HG02840 (cell line): ENCODE data around the gene BMPR1A.
"Not testable (repeated sequence)": the region's sequence is repeated elsewhere in the genome, so short reads cannot be mapped to it uniquely, and the experiment has no call there.

Source experiments
- ATAC-seq: cut with Tn5 transposase; IDR thresholded peaks from one replicate; pipeline ENCODE4 v1.9.1; 2021; ENCODE audit warnings: mild to moderate bottlenecking, moderate library complexity, moderate number of reproducible peaks; ENCODE audit not compliant: unreplicated experiment, low FRiP score

BMPR1A gene

GRCh38 chr10:86728056-86728455 is 28.4 kb upstream of the BMPR1A start:
- no peak for ATAC-seq

- ATAC-seq = no peak
Observed at GRCh38 chr10:86729677-86730076, 26.7 kb upstream of the BMPR1A start.

- no peak for ATAC-seq
Observed at GRCh38 chr10:86730227-86730626, 26.2 kb upstream of the BMPR1A start.

GRCh38 chr10:86732771-86733170 is 23.6 kb upstream of the BMPR1A start:
- no peak for ATAC-seq

- no peak for ATAC-seq
Observed at GRCh38 chr10:86733260-86733671, 23.2 kb upstream of the BMPR1A start.

GRCh38 chr10:86734207-86734988 is 22.0 kb upstream of the BMPR1A start:
- no peak for ATAC-seq

GRCh38 chr10:86735278-86735677 is 21.1 kb upstream of the BMPR1A start:
- not testable (repeated sequence) for ATAC-seq

- no peak for ATAC-seq
Observed at GRCh38 chr10:86742230-86742629, 14.2 kb upstream of the BMPR1A start.

GRCh38 chr10:86744067-86744725 is 12.2 kb upstream of the BMPR1A start:
- no peak for ATAC-seq

- no peak for ATAC-seq
Observed at GRCh38 chr10:86747796-86748581, 8.4 kb upstream of the BMPR1A start.

- ATAC-seq = no peak
Observed at GRCh38 chr10:86749854-86750253, 6.6 kb upstream of the BMPR1A start.

- ATAC-seq = no peak
Observed at GRCh38 chr10:86751477-86751876, 4.9 kb upstream of the BMPR1A start.

- no peak for ATAC-seq
Observed at GRCh38 chr10:86752311-86752710, 4.1 kb upstream of the BMPR1A start.

- ATAC-seq = no peak
Observed at GRCh38 chr10:86753051-86753450, 3.4 kb upstream of the BMPR1A start.

- no peak for ATAC-seq
Observed at GRCh38 chr10:86753638-86754434, 2.6 kb upstream of the BMPR1A start.

- ATAC-seq = no peak
Observed at GRCh38 chr10:86755454-86755739, 1.0 kb upstream of the BMPR1A start.

- ATAC-seq = peak; percentile 77
Observed at GRCh38 chr10:86755740-86756510, 494 bp upstream of the BMPR1A start.

GRCh38 chr10:86757113-86757972 is 924 bp downstream of the BMPR1A start:
- ATAC-seq = no peak
